Stimulated activated CD8-positive, alpha-beta memory T cell treated with anti-CD3 and anti-CD28 coated beads, Interleukin-12 subunit alpha, Interleukin-12 subunit beta, amount 100 ng/mL, for 4 hours (primary cell): ENCODE data around the gene ZNF468.
A peak's percentile ranks its signal among the peaks of the same experiment; 100 is the strongest.
"Not testable (repeated sequence)": the region's sequence is repeated elsewhere in the genome, so short reads cannot be mapped to it uniquely, and the experiment has no call there.

ENCODE experiments used
- DNase-seq: peaks from one replicate; pipeline ENCODE4 v3.0.0-alpha.2; 2020; ENCODE audit warnings: low read depth

Gene ZNF468

GRCh38 chr19:52857378-52858191 lies at the start of gene ZNF468:
Gene ZNF468 (minus strand): TSS chr19:52857619. CDS start chr19:52854272, 3,347 bp downstream.
- peak; percentile 66 for DNase-seq

DNA sequence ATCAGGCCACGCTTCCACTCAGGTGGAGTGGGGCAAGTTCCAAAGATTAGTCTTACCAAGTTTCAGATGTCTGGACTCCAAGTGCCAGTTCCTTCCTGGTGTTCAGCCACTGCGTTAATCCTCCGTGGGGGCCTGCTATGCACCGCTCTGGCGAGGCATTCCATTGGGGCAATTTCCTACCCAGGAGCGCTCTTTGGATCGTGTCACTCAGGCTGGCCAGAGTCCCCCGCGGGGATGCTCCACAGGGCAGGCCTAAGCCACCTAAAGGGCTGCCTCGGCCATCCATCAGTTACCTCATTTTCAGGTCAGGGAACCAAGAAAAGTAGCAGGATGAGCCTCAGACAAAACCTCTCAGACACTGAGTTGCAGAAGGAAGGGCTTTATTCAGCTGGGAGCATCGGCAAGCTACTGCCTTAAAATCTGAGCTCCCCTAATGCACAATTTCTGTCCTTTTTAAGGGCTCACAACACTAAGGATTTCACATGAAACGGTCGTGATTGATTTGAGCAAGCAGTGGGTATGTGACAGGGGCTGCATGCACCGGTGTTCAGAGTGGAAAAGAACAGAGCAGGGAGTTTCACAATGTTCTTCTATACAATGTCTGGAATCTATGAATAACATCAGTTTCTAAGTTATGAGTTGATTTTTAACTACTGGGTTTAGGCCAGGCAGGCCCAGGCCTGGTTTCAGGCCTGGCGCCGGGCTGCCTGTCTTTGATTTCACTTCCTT lies 46.8 kb upstream of the ZNF468 start:
- not testable (repeated sequence) for DNase-seq

- no peak for DNase-seq
These were observed 44.4 kb upstream of the ZNF468 start for GRCh38 chr19:52901842-52902241.

- not testable (repeated sequence) for DNase-seq
These were observed 41.2 kb upstream of the ZNF468 start for GRCh38 chr19:52898596-52898995.

GRCh38 chr19:52898101-52898500 lies 40.7 kb upstream of the ZNF468 start:
- no peak for DNase-seq

GRCh38 chr19:52897138-52897935 lies 39.9 kb upstream of the ZNF468 start, which contains the start of gene ZNF320:
Gene ZNF320 (minus strand): TSS chr19:52897635. CDS start chr19:52890255, 7,380 bp downstream.
- DNase-seq = peak; percentile 84

DNA sequence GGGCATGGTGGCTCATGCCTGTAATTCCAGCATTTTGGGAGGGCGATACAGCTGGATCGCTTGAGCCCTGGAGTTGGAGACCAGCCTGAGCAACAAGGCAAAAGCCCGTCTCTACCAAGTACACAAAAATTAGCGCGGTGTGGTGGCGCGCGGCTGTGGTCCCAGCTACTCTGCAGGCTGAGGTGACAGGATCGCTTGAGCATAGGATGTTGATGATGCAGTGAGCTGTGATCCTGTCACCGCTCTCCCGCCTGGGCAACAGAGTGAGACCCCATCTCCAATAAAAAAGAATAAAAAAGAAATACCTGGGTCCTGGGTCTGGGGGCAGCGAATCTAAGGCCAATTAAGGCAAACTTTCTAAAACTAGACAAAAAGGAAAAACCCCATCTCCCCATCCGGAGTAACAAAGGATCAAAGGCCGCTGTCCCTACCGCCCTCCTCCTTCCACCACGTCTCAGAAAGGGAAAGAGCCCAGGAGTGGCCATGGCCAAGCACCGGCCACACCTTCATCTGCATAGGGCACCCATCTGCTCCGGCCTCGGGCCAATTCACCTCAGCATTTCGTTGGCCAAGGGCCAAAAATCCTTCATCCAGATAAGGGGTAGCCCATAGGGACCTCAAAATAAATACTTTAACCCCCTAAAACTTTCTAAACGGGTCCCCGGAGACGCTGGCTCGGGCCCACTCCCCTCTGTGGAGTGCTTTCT lies 39.2 kb upstream of the ZNF468 start:
- DNase-seq = no peak

DNA sequence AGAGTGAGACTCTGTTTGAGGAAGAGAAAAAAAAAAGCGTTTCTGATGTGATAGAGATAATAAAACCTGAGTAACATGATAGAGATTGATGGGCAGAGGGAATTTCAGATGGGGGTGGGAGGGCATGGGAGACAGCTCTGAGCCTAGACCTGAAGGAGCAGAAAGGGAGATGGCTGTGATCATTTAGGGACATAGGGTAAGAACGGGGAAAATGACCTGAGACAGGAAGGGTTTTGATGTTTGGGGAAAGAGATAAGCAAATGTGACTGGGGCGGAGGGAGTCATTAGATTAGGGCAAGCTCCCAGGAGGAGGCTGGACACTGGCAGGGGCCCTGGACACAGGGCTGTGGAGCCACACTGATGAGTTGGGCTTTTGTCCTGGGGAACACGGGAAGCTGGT lies 33.9 kb upstream of the ZNF468 start:
- no peak for DNase-seq

DNA sequence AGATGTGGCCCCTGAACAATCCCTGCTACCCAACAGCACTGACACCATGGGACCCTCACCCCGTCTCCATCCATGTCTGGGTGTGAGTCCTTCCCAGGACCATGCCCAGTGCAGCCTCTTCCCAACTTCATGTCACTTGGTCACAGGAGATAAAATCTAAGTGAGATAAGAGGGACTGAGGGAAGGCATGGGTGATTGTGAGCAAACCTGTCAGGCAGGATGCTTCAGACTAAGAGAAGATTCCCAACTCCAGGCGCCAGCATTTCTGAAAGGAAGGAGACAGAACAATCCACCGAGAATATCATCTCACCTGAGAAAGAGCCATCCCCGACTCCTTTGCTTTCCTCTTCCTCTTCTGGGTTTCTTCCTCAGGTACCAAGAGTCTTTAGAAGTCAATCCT lies 32.5 kb upstream of the ZNF468 start:
- no peak for DNase-seq

GRCh38 chr19:52889076-52889475 lies 31.7 kb upstream of the ZNF468 start:
- DNase-seq = no peak

DNA sequence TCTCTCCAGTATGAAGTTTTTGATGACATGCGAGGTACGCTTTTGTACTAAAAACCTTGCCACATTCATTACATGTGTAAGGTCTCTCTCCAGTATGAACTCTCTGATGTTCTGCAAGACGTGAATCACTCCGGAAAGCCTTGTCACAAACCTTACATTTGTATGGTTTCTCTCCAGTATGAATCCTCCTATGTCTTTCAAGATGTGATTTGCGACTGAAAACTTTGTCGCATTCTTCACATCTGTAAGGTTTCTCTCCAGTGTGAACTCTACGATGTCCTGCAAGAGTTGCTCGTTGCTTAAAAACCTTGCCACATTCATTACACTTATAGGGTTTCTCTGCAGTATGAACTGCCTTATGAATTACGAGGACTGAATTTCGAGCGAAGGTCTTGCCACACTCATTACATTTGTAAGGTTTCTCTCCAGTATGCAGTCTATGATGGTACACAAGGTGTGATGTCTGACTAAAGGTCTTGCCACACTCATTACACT lies 23.5 kb upstream of the ZNF468 start:
- no peak for DNase-seq

DNA sequence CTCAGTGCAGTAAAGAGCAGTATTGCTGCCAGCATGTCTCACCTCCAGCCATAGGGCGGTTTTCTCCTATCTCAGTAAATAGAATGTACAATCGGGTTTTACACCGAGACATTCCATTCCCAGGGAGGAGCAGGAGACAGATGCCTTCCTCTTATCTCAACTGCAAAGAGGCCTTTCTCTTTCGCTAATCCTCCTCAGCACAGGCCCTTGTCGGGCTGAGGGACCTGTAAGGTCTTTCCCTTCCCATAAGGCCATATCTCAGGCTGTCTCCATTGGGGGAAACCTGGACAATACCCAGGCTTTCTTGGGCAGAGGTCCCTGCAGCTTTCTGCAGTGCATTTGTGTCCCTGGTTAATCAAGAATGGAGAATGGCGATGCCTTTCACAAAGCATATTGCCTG lies 15.6 kb upstream of the ZNF468 start:
- not testable (repeated sequence) for DNase-seq

DNA sequence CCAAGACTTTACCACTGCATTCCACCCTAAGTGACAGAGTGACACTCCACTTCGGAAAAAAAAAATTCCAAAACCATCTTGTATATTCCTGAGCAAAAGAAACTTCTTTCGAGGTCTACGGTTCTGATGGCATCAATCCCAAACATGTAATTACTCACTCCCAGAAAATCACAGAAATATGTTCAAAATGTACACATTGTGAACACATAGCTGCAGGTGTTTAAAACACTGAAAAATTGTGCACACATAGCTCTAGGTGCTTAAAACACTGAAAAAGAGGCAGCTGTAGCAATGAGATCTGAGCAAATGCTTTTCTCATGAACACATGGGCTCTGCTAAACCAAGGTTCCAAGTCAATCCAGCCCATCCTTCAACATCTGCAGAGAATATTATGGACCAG lies 14.0 kb upstream of the ZNF468 start:
- no peak for DNase-seq

DNA sequence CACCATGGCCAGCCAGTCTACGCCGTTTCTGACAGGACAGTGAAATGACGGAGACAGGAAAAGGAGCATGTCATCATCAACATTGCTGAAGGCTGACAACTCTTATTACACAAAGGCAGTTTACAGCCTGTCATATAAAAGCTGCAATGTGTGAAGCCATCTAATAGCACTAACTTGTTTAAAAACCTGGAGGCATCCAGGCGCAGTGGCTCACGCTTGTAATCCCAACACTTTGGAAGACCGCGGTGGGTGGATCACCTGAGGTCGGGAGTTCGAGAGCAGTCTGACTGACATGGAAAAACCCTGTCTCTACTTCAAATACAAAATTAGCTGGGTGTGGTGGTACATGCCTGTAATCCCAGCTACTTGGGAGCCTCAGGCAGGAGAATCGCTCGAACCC lies 10.6 kb upstream of the ZNF468 start:
- not testable (repeated sequence) for DNase-seq

GRCh38 chr19:52856540-52857377 lies 660 bp downstream of the ZNF468 start:
- not testable (repeated sequence) for DNase-seq

DNA sequence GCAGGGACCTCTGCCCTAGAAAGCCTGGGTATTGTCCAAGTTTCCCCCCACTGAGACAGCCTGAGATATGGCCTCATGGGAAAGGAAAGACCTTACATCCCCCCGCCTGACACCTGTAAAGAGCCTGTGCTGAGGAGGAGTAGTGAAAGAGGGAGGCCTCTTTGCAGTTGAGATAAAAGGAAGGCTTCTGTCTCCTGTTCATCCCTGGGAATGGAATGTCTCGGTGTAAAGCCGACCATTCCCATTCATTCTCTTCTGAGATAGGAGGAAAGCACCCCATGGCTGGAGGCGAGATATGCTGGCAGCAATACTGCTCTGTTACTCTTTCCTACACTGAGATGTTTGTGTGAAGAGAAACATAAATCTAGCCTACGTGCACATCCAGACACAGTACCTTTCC lies 10.1 kb downstream of the ZNF468 start:
- not testable (repeated sequence) for DNase-seq

DNA sequence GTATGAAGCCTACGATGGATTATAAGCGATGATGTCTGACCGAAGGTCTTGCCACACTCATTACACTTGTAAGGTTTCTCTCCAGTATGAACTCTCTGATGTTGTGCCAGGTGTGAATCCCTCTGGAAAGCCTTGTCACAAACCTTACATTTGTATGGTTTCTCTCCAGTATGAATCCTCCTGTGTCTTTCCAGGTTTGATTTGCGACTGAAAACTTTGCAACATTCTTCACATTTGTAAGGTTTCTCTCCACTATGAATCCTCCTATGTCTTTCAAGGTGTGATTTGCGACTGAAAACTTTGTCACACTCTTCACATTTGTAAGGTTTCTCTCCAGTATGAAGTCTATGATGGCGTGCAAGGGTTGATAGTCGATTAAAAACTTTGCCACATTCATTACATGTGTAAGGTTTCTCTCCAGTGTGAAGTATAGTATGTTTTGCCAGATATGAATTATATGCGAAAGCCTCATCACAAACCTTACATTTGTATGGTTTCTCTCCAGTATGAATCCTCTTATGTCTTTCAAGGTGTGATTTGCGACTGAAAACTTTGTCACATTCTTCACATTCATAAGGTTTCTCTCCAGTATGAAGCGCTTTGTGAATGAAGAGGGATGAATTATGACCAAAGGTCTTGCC lies 16.5 kb downstream of the ZNF468 start:
- not testable (repeated sequence) for DNase-seq

DNA sequence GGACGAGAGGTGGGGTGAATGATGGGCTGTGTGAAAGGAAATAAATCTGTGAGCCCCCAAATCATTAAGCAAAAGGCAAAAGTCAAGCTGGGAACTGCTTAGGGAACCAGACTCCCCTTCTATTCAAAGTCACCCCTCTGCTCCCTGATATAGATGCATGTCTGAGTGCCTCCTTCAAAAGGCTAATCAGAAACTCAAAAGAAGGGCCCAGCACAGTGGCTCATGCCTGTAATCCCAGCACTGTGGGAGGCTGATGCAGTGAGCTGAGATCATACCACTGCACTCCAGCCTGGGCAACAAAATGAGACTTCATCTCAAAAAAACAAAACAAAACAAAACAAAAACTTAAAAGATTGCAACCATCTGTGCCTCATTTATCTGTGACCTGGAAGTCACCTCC lies 23.1 kb downstream of the ZNF468 start:
- DNase-seq = not testable (repeated sequence)

DNA sequence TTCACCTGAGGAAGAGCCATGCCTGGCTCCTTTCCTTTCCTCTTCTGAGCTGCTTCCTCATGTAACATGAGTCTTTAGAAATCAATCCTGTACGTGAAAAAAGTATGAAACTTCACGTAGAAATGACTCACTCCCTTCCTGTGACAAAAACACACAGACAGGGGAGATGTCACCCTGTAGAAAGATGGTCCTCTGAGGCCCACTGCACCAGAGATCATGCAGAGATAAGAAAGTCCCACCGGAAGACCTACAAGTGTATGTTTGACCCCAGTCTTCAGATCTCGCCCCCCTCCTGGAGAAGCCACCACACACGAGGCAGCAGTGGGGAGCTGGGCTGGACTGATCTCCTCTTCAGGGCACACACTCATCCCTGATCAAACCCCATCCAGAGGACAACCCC lies 23.9 kb downstream of the ZNF468 start:
- not testable (repeated sequence) for DNase-seq

DNA sequence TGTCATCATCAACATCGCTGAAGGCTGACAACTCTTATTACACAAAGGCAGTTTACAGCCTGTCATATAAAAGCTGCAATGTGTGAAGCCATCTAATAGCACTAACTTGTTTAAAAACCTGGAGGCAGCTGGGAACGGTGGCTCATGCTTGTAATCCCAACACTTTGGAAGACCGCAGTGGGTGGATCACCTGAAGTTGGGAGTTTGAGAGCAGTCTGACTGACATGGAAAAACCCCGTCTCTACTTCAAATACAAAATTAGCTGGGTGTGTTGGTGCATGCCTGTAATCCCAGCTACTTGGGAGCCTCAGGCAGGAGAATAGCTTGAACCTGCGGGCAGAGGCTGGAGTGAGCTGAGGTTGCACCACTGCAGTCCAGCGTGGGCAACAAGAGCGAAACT lies 27.6 kb downstream of the ZNF468 start:
- DNase-seq = not testable (repeated sequence)
